NCI-H524 (cell line): ENCODE results near the gene GRAMD4.
A peak's percentile ranks its signal among the peaks of the same experiment; 100 is the strongest.

Experiments
- DNase-seq, 2 experiments: peaks; one replicate each; lab custom pipeline; 2025; lab: John Stamatoyannopoulos, UW

Gene GRAMD4

DNA sequence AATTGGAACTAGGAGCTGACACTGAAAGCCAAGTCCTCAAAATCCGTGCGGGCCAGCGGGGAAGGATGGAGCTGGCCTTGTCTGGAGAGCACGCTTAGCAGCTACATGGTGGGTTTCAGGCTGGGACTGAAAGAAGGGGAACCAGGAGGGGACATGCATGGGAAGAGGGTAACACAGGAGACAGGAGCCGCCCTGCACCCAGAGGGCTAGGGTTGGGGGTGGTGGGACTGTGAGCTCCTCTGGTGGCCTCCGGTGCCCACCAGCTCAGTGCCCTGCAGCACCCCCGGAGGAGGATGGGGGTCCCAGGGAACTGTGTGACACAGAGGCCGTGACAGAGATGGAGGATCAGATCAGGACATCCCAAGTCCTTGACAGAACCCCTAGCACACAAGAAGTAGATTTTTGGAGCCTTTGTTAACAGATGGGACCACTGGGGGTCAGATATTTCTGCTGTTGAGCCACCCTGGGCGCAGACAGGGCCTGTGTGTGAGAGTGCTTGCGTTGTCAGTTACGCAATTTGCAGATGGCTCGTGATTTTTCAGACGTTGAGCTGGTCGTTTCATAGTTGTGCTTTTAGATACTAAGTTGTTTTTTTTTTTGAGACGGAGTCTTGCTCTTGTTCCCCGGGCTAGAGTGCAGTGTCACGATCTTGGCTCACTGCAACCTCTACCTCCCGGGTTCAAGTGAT is 21.3 kb upstream of the GRAMD4 start:
- DNase-seq, result no peak

DNA sequence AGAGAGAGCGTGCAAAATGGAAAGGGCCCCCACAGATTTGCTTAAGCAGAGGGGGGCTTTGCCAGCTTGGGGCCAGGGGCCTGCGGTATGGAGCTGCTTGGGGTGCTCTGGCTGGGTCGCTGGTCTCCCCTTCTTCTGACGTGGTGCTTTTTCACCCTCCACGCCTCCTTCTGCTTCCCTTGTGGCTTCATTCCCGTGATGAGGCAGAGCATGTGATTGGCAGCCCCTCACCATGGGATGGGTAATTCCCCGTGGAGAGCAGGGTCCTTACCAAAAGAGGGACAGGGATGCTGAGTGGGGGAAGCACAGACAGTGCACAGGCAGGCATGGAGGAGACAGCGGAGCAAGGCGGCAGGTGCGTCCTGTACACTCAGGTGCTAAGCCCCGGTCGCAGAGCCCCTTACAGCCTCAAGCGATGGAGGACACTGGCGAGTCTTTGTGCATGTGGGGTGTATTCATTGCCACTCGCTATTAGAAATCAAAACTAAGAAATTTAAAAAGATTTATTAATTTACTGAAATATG is 19.9 kb upstream of the GRAMD4 start:
- DNase-seq, result no peak

DNA sequence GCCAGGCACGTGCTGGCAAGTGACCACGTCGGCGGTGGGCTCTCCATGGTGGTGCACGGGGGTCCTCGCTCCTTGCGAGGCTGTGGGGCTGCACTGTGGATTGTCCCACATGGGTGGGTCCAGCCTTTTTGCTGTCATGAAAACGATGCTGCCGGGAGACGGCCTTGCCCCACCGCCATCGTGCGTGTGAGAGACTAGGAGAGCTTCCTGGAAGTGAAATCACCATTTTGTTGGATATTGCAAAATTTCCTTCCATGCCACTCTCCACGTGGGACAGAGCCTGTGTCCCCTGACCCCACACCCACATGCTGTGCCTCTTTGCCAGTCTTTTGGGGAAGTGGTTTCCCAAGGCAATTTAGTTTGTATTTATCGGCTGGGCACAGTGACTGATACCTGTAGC is 18.2 kb upstream of the GRAMD4 start:
- no peak for DNase-seq

DNA sequence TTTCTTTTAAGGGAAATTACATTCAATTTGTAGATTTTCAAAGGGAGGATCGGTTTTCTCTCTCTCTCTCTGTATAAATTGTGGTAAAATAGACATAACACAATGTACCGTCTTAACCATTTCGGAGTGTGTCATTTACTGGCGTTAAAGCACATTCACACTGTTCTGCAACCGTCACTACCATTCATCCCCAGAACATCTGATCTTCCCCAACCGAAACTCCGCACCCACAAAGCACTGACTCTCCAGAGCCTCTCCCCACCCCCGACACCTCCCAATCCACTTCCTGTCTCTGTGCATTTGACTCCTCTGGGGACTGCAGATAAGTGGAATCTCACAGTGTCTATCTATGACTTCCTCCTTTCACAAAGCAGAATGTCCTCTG is 15.9 kb upstream of the GRAMD4 start:
- no peak for DNase-seq

DNA sequence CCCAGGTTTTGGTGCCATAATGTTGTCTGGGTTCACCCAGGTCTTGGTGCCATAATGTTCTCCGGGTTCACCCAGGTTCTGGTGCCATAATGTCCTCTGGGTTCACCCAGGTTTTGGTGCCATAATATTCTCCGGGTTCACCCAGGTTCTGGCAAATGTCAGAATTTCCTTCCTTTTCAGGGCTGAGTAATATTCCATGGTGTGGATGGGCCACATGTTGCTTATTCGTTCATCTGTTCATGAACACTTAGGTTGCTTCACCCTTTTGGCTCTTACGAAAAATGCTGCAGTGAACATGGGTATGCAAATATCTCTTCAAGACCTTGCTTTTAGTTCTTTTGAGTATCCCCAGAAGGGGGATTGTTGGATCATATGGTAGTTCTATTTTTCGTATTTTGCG is 15.1 kb upstream of the GRAMD4 start:
- DNase-seq, result no peak

DNA sequence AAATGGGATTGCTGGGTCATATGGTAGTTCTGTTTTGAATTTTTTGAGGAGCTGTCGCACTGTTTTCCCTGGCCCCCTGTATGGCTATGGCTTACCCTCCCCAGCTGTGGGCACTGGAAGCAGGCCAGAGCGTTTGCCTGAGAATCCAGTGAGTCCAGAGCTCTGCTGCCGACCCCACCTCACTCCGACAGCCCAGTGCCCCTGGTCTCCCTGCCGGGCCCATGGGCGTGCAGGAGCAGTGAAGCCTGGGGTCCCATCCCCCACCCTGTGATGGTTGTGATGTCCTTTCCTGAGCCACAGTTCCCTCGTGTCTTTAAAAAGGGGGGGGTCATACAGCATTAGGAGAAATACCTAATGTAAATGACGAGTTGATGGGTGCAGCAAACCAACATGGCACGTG is 13.3 kb upstream of the GRAMD4 start:
- no peak for DNase-seq

DNA sequence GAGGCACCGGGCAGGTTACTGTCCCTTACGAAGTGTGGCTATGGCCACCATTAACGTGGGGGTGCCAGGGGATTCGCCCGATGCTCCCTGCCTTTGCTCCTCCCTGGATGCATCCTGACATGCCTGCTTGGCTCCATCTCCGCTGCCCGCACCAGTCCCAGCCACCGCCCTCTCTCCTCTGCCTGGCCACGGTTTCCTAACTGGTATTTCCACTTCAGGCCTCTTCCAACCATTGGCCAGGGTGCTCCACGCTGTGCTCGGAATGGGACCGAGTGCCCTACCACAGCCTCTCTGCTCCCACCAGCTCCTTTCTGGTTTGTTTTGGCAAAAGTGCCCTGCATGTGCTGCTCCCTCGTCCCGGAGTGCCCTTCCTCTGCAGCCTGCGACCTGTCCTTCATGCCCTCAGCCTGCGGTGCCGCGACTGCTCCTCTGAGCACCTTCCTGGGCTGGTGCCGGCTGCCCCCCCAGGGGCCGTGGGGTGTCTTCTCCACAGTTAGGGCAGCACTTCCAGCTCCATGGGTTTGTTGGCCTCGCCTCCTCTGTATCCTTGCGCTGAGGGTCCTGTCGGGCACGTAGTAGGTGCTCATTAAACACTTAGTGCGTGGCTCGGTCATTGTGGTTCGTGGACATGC is 12.6 kb upstream of the GRAMD4 start:
- no peak for DNase-seq

DNA sequence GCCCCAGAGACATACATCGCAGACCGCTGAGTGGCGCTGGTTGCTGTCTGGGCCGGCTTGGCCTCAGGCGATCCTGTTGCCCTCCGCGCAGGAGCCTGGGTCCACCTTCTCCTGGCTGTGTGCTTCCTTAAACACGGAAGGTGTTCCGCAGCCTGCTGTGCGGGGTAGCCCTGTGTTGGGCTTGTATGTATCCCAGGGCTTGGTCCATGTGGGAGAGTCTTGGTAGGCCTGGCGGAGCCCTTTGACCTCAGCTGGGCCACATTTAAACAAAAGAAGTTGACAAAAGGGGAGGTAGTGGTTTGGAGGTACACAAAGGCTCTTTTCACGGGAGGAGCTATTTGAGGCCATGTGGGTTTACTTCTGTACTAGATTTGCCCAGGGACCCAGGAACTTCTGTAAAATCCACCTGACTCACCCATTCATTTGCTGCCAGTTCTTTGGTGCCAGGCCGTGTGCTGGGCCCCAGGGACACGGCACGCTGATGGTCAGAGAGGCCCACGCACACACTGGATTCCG is 11.0 kb upstream of the GRAMD4 start:
- no peak for DNase-seq

DNA sequence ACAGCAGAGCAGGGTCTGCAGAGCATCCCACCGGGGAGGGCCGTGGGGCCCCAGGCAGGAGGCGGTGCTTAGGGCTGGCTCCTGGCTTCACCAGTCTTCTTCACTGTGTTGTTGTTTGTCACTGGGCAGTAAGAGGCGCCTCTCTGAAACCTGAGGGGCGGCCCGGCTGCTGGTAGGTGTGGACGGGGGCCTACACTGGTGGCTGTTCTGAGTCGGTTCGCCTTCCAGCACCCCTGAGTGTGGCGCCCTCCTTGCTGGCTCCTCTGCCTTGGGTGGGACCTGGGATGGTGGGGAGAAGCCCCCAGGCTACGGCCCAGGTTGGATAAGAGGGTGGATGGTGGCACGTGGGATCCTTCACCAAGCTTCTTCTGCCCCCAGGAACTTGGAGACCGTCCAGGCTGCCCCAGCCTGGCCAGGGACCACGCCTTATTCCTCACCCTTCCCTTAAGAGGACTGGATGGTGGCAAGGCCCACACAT is 10.4 kb upstream of the GRAMD4 start:
- DNase-seq, result no peak

DNA sequence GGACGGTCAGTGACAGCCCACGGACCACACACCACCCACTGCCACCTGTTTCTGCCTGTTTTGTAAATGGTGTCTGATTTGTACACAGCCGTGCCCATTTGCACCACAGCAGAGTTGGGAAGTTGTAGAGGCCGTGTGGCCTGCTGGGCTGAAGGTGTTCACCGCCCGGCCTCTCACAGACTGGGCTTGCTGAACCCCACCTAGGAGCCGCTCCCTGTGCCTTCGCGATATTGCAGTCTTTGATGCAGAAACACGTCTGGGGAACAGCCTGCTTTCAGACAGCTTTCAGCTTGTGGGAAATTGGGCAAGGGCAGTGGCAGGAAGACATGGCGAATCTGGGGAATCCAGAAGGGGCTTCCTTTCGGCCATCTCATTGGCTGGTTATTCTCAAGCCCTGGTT is 9.8 kb upstream of the GRAMD4 start:
- no peak for DNase-seq

DNA sequence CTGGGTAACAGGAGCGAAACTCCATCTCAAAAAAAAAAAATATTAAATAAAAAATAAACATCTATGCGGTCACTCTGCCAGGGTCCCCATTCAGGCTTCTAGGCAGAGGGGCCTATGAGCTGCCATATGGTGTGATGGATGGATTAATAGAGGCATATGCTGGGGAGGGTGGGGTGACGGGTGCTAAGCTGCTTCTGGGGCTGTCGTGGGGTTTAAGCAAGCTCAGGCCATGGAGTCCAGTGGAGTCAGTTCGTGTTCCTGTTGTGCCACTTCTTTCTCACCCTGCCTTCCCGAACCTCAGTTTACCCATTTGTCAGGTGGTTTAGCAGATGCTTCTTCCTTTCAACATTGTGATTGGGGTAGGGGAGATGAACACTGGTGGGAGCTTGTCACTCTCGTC is 9.0 kb upstream of the GRAMD4 start:
- DNase-seq, result no peak

DNA sequence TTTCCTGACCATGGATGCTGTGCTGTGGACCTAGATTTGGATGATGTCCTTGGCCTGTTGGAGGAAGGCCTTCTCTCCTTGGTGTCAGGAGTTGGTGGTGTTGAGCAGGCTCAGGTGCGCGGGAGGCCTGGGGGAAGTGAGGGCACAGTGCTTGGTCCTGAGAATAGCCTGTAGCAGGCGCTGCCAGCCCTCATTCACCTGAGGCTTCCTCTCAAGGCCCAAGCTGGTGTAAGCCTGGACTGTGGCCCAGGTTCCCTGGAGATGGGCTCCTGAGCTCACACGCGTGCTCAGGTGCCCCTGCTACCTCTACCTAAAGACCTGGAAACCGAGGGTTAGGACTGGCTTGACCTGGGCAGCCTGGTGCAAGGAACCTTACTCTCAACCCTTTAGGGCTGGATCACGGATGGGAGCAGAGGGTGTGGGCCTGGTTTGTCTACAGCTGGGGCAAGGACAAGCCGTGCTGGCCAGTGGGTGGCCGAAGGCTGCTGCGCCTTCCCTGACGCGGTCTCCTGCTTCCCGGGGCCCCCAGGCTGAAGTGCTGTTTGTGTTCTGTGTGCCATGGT is 7.8 kb upstream of the GRAMD4 start:
- DNase-seq, result no peak

DNA sequence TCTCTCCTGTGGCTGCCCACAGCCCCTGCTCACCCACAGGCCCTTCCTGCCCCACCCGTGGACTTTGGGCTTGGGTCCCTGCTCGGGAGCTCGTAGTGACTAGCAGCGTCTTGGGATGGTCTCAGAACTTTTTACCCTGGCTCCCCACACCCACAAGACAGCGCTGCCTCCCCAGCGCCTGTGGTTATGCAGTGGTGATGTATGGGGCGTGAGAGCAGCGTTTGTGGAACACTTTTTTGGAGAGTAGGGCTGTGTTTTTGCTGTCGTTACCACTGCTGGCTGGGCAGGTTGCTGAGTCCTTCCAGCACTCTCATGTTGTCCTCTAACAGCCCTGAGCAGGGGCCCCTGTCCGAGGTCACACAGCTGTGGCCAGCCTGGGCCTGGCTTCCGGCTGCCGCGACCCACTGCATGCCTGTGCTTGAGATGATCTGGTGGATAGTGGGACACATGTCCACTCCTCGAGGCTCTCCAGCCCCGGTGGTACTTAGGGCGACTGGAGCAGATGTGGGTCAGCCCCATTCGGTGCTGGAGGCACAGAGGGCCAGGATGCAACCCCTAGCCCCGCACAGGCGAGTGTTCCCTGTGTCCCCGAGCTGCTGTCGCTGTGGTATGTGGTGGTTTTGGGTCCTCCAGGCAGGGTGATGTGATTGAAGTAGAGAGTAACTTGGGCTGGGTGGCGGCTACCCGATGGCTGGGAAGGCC is 7.1 kb upstream of the GRAMD4 start:
- no peak for DNase-seq

DNA sequence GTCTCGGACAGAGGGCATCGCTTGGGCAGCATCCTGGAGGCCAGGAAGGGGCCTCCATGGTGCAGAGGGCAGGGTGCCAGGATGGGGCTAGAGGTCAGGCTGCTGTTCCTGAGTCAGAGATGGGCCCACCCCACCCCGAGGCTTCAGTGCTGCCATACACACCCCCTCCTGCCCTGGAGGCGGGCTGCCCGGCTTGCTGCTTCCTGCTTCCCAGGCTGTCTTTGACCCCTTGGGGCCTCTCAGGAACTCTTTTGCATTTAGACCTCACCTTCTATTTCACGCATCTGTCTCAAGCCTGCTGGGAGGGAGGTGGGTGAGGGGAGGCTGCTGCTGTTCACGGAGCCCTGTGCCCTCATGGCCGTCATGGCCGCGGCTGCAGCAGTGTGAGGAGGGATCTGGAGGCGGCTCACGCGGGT is 6.6 kb upstream of the GRAMD4 start:
- DNase-seq, result no peak

DNA sequence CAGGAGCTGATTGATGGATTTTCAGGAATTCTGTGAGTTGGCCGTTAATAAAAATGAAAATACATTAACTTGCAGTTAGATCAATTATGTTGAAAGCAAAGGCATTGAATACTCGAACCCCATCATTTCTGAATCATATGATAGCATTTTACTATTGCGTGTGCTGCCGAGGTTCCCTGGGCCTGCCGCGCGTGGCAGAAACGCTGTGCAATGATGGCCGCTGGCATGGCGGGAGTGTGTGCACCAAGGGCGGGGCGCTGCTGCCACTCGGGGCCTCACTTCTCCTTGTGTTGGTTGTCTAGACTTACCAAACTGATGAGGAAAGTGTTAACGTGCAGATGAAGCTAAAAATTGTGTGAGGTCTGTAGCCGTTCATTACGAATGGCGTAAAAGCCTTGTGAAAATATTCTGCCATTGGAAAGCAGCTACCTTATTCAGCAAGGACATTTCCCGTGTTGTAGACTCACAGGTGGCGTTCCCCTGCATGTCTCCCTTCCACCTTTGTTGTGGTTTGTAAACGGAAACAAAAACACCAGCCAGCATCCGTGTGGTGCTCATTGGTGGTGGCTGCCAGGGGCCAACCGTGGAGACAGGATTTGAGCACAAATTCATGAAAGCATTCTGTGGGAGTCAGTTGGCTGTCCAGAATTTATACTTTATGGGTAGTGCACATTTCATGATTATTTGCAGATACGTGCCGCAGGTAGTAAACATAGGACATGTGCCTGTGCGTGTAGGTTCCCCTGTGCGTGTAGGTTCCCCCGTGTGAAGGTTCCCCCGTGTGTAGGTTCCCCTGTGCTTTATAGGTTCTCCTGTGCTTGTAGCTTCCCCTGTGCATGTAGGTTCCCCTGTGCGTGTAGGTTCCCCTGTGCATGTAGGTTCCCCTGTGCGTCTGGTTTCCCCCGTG is 5.9 kb upstream of the GRAMD4 start:
- DNase-seq, result no peak

DNA sequence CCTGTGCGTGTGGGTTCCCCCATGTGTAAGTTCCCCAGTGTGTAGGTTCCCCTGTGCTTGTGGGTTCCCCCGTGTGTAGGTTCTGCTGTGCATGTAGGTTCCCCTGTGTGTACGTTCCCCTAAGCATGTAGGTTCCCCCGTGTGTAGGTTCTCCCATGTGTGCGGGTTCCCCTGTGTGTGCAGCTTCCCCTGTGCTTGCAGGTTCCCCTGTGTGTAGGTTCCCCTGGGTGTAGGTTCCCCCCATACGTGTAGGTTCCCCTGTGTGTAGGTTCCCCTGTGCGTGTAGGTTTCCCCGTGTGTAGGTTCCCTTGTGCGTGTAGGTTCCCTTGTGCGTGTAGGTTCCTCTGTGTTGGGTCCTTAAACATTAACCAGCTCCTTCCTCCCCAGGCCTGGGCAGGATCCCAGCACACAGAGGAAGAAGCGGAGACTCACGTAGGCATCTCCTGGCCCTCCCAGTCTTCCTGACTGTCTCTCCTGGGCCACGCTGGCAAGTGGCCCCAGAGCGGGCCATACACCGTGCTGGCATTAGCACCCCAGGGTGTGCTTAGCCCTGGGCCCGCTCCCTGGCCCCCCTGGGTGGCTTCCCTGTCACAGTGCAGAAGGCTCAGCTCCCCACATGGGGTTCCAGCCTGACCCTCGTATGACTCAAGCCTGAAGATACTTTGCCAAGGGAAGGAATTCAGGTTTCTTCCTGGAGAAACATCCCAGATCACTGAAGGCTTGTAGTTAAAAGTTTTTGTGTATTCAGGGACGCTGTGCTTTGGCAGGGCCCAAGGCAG is 2.8 kb upstream of the GRAMD4 start:
- no peak for DNase-seq

DNA sequence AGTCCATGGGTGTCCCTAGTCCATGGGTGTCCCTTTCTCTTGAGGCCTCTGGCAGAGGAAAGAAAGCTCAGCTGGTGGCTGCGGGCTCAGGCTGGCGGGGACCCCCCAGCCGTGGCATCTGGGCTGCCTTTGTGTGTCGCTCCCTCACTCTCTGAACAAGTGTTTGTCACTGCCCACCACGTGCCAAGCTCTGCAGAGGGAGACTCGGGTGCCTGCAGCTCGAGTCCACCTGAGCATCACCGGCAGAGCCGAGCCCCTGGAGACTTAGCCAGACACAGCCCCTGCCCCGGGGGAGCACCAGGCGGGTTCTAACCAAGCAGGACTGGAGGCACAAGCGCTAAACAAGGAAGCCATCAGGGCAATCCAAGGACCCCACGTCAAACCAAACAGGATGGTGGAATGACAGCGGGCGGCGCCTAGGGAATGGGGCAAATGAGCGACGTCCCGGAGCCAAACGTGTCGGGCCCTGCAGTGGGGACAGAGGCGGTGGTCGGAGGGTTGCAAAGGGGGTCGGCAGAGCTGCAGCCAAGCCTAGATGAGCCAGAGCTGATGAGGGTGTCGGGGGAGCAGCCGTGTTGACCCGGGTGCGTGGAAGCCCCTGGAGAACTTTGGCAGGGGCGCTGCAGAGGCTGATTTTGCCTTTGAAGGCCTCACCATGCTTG is 2.1 kb upstream of the GRAMD4 start:
- DNase-seq, result no peak

DNA sequence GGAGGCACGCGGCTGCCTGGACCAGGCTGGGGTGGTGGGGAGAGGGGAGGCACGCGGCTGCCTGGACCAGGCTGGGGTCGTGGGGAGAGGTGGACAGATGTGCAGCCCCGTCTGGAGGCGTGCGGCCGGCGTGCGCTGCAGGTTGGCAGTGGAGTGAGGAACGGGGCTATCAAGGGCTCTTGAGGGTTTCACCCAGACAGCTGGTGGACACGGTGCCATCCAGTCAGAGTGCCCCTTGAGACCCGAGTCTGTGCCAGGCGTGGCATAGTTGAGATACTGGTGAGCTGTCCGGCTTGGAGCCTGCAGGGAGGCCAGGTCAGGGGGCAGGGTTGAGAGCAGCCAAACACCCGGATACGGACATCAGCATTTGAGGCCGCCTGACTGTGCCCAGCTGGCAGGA is 1.5 kb upstream of the GRAMD4 start:
- DNase-seq, result peak in 1 of 2 experiments; percentile 52

DNA sequence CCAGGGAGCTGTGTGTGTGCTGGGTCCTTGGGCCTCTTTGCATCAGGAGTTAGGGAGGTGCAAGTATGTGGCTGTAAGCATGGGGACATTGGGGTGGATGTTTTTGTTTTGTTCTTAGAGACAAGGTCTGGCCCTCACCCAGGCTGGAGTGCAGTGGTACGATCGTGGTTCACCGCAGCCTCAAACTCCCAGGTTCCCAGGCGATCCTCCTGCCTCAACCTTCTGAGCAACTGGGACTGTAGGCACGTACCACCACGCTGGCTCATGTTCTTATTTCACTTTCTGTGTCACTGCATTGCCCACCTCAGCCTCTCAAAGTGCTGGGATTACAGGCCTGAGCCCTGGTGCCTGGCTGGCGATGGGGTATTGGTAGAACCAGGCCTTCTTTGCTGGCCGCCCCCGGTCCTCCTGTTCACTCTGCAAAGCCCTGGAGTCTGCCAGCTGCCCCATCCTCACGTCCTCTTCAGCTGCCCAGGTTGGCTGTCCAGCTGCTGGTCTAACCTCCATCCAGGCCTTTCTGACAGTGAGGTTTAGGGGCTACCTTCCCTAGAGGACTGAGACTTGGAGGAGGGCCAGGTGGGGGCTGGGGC is 851 bp upstream of the GRAMD4 start:
- peak; percentile 80 to 89 for DNase-seq
